ENCODE data around the gene PTPRM.

The PTPRM gene

GRCh38 chr18:8081872-8082553 is 514.9 kb downstream of the PTPRM start:
- DNase-seq = peak; percentile 60

GRCh38 chr18:8084160-8084559 is 517.0 kb downstream of the PTPRM start:
- DNase-seq = peak; percentile 33

GRCh38 chr18:8088626-8089025 is 521.5 kb downstream of the PTPRM start:
- DNase-seq = peak; percentile 9

GRCh38 chr18:8091035-8091434 is 523.9 kb downstream of the PTPRM start:
- DNase-seq = no peak

- no peak for DNase-seq
Measured at GRCh38 chr18:8095947-8096570, 528.9 kb downstream of the PTPRM start.

GRCh38 chr18:8097399-8097798 is 530.3 kb downstream of the PTPRM start:
- no peak for DNase-seq

- DNase-seq = peak; percentile 12
Measured at GRCh38 chr18:8097927-8098326, 530.8 kb downstream of the PTPRM start.

GRCh38 chr18:8106603-8107002 is 539.5 kb downstream of the PTPRM start:
- no peak for DNase-seq

- no peak for DNase-seq
Measured at GRCh38 chr18:8107426-8107825, 540.3 kb downstream of the PTPRM start.

GRCh38 chr18:8114480-8114879 is 547.4 kb downstream of the PTPRM start:
- DNase-seq = no peak

GRCh38 chr18:8116341-8117005 is 549.4 kb downstream of the PTPRM start:
- DNase-seq = no peak

- no peak for DNase-seq
Measured at GRCh38 chr18:8117006-8117371, 549.9 kb downstream of the PTPRM start.

- DNase-seq = no peak
Measured at GRCh38 chr18:8121101-8121500, 554.0 kb downstream of the PTPRM start.

GRCh38 chr18:8121942-8122480 is 554.9 kb downstream of the PTPRM start:
- DNase-seq = no peak

- no peak for DNase-seq
Measured at GRCh38 chr18:8124232-8125146, 557.4 kb downstream of the PTPRM start.

GRCh38 chr18:8130096-8130495 is 563.0 kb downstream of the PTPRM start:
- DNase-seq = no peak

GRCh38 chr18:8133032-8133431 is 565.9 kb downstream of the PTPRM start:
- DNase-seq = no peak

GRCh38 chr18:8133888-8134287 is 566.8 kb downstream of the PTPRM start:
- DNase-seq = no peak

- DNase-seq = no peak
Measured at GRCh38 chr18:8139127-8139527, 572.0 kb downstream of the PTPRM start.

GRCh38 chr18:8139891-8140406 is 572.8 kb downstream of the PTPRM start:
- DNase-seq = no peak

- no peak for DNase-seq
Measured at GRCh38 chr18:8140841-8141501, 573.9 kb downstream of the PTPRM start.

GRCh38 chr18:8142131-8142711 is 575.1 kb downstream of the PTPRM start:
- no peak for DNase-seq

Data from DMS153 (cell line).